ENCODE data around the gene EFCAB14. TPM values are rescaled to one million over a fixed set of nuclear protein-coding genes. Genes with fewer than 3 reads are reported as not detected.

EFCAB14 gene
- polyA plus RNA-seq, 1 donor (not counting 4 experiments of a cell fraction or from before 2014, with no cell fraction given): 61.8 TPM

- Histone ChIP-seq H3K4me3 (ENCODE audit: control insufficient read depth in 2 of 3, extremely low read depth in 1 of 3, insufficient read depth in 2 of 3, low read depth in 1 of 3, low read length in 3 of 3) (no peak overlapping the region), H3K9me1 (ENCODE audit: control insufficient read depth, extremely low read depth, insufficient read depth, low read length) (no peaks in the 10 kb centered on the region), H3K27me3 (ENCODE audit: control insufficient read depth, extremely low read depth, insufficient read depth, low read length) (no peaks in the 10 kb centered on the region), H2AFZ (ENCODE audit: control insufficient read depth, low read length) (no peak overlapping the region), H3K9ac (ENCODE audit: control insufficient read depth, extremely low read depth, insufficient read depth, low read length) (no peak overlapping the region), H3K4me1 (ENCODE audit: control insufficient read depth, extremely low read depth, insufficient read depth, low read length) (no peaks in the 10 kb centered on the region), H3K9me3 (ENCODE audit: control insufficient read depth, low read depth, low read length) (no peaks in the 10 kb centered on the region), H3K27ac (ENCODE audit: control insufficient read depth, insufficient read depth, low read length) (no peak overlapping the region), H3K36me3 (ENCODE audit: control insufficient read depth in 2 of 2, extremely low read depth in 1 of 2, insufficient read depth in 2 of 2, low read length in 2 of 2) (peaks cover 16 to 27% of the 10 kb centered on the region in 2 experiments), H4K20me1 (ENCODE audit: control insufficient read depth, extremely low read depth, insufficient read depth, low read length) (no peaks in the 10 kb centered on the region), H3K79me2 (ENCODE audit: control insufficient read depth, insufficient read depth, low read length) (no peaks in the 10 kb centered on the region), H3K4me2 (ENCODE audit: control insufficient read depth, extremely low read depth, insufficient read depth, low read depth, low read length) (no peak overlapping the region)
- FAIRE-seq: no peak
- dilution Hi-C loops (cut with MboI; ENCODE audit: extremely low pct_ligation_motif_present, low sequenced_read_pairs): no loop called here
- TF ChIP-seq CTCF (optimal IDR thresholded peaks at IDR 0.05 in 1 of 3, IDR thresholded peaks at IDR 0.05 in 1 of 3, conservative IDR thresholded peaks at IDR 0.05 in 1 of 3; ENCODE audit: extremely low read depth in 1 of 3, insufficient read depth in 2 of 3, low read length in 3 of 3): no peak
- no peak for TF ChIP-seq EZH2 (IDR thresholded peaks at IDR 0.05; ENCODE audit: low read length)
- DNase-seq (ENCODE audit: low read depth, low spot score): no peak
These were observed 41.6 kb downstream of the EFCAB14 start for GRCh38 chr1:46677339-46677738.

GRCh38 chr1:46676531-46676930 lies 42.4 kb downstream of the EFCAB14 start:
- dilution Hi-C loops (cut with MboI; ENCODE audit: extremely low pct_ligation_motif_present, low sequenced_read_pairs): no loop called here
- TF ChIP-seq EZH2 (IDR thresholded peaks at IDR 0.05; ENCODE audit: low read length): no peak
- TF ChIP-seq CTCF (optimal IDR thresholded peaks at IDR 0.05 in 1 of 3, IDR thresholded peaks at IDR 0.05 in 1 of 3, conservative IDR thresholded peaks at IDR 0.05 in 1 of 3; ENCODE audit: extremely low read depth in 1 of 3, insufficient read depth in 2 of 3, low read length in 3 of 3): no peak
- Histone ChIP-seq H3K9me3 (ENCODE audit: control insufficient read depth, low read depth, low read length) (no peaks in the 10 kb centered on the region), H3K27ac (ENCODE audit: control insufficient read depth, insufficient read depth, low read length) (no peak overlapping the region), H3K9ac (ENCODE audit: control insufficient read depth, extremely low read depth, insufficient read depth, low read length) (no peak overlapping the region), H3K9me1 (ENCODE audit: control insufficient read depth, extremely low read depth, insufficient read depth, low read length) (no peaks in the 10 kb centered on the region), H3K79me2 (ENCODE audit: control insufficient read depth, insufficient read depth, low read length) (no peaks in the 10 kb centered on the region), H3K27me3 (ENCODE audit: control insufficient read depth, extremely low read depth, insufficient read depth, low read length) (no peaks in the 10 kb centered on the region), H4K20me1 (ENCODE audit: control insufficient read depth, extremely low read depth, insufficient read depth, low read length) (no peaks in the 10 kb centered on the region), H3K4me3 (ENCODE audit: control insufficient read depth in 2 of 3, extremely low read depth in 1 of 3, insufficient read depth in 2 of 3, low read depth in 1 of 3, low read length in 3 of 3) (no peak overlapping the region), H3K4me1 (ENCODE audit: control insufficient read depth, extremely low read depth, insufficient read depth, low read length) (no peaks in the 10 kb centered on the region), H3K36me3 (ENCODE audit: control insufficient read depth in 2 of 2, extremely low read depth in 1 of 2, insufficient read depth in 2 of 2, low read length in 2 of 2) (peaks cover 12 to 27% of the 10 kb centered on the region in 2 experiments), H2AFZ (ENCODE audit: control insufficient read depth, low read length) (no peak overlapping the region), H3K4me2 (ENCODE audit: control insufficient read depth, extremely low read depth, insufficient read depth, low read depth, low read length) (no peak overlapping the region)
- DNase-seq (ENCODE audit: low read depth, low spot score) (no peak), FAIRE-seq (no peak)

Measured in keratinocyte (primary cell).